Gastrocnemius medialis (tissue), 4 donors: ENCODE measurements around the gene TXNRD1. TPM values are rescaled to one million over a fixed set of nuclear protein-coding genes. Genes with fewer than 3 reads are reported as not detected.

Experiments used
- ATAC-seq, 2 donors: fragments of 150-250 bp; one replicate each; pipeline ENCODE4 v1.9.1; 2016
- DNase-seq, 2 donors: peaks; one replicate each; pipeline ENCODE4 v3.0.0-alpha.2; 2019
- H3K27ac ChIP-seq, 4 donors: fragments of 200-600 bp; sonication (generic); 1 replicate in 1 of 4; 2 replicates in 3 of 4; pipeline ENCODE4 v1.5.1; 2016 to 2018; ENCODE audit warnings: mild to moderate bottlenecking in 2 of 4, moderate library complexity in 1 of 4
- H3K27me3 ChIP-seq, 3 donors: fragments of 200-600 bp; sonication (generic) in 2 of 3; 1 replicate in 1 of 3; 2 replicates in 2 of 3; pipeline versions ENCODE4 v1.5.1 to v1.6.0; 2016 to 2019; ENCODE audit warnings: mild to moderate bottlenecking in 1 of 3, moderate library complexity in 1 of 3
- H3K36me3 ChIP-seq, 2 donors: fragments of 200-600 bp; sonication (generic) in 1 of 2; one replicate each; pipeline ENCODE4 v1.5.1; 2017 to 2018
- H3K4me1 ChIP-seq, 2 donors: fragments of 200-600 bp; sonication (generic) in 1 of 2; one replicate each; pipeline ENCODE4 v1.5.1; 2016 to 2017; ENCODE audit warnings: mild to moderate bottlenecking in 2 of 2
- H3K4me3 ChIP-seq, 4 donors: fragments of 200-600 bp; sonication (generic) in 3 of 4; 1 replicate in 1 of 4; 2 replicates in 3 of 4; pipeline ENCODE4 v1.5.1; 2016 to 2019; ENCODE audit warnings: mild to moderate bottlenecking in 2 of 4
- H3K9me3 ChIP-seq, 3 donors: fragments of 200-600 bp; sonication (generic) in 2 of 3; 1 replicate in 1 of 3; 2 replicates in 2 of 3; pipeline ENCODE4 v1.5.1; 2016 to 2019
- CTCF ChIP-seq, 5 experiments: fragments of 450-650 bp in 3 of 5; fragments of 200-600 bp in 2 of 5; sonication (generic) in 2 of 5; IDR thresholded peaks in 4 of 5; conservative IDR thresholded peaks in 1 of 5; 1 replicate in 4 of 5; 2 replicates in 1 of 5; pipeline ENCODE4 v1.5.1; 2016 to 2019; ENCODE audit warnings: antibody characterized with exemption in 5 of 5, mild to moderate bottlenecking in 3 of 5, moderate library complexity in 3 of 5
- POLR2A ChIP-seq, 2 donors: fragments of 450-650 bp; IDR thresholded peaks; one replicate each; pipeline ENCODE4 v1.6.1; 2017; ENCODE audit warnings: antibody characterized with exemption in 2 of 2, mild to moderate bottlenecking in 2 of 2, moderate library complexity in 2 of 2
- in situ Hi-C, 4 donors: fragments of 200-750 bp; cut with MboI; loops; one replicate each; pipeline versions ENCODE4 v1.15.0 to v1.8.0; 2017; ENCODE audit warnings: low sequenced_read_pairs in 4 of 4
- intact Hi-C: fragments of 100-400 bp; cut with DNase I; formaldehyde crosslinking; loops from one replicate; pipeline ENCODE4 v1.15.1; 2023; ENCODE audit warnings: low total_unique reads
- total RNA-seq, 4 donors: library from RNA; depleted of rRNA; stranded (reverse); fragments of >200 nt; gene quantifications; one replicate each; pipeline versions ENCODE4 v1.1.0 to v1.2.3, GENCODE V29; 2016

TXNRD1 gene
- total RNA-seq, result 100 to 1,000 TPM in 3 of 4 donors, 10 to 100 TPM in 1; 96.6 to 139 (median 118) TPM

GRCh38 chr12:104215638-104216297 lies at the start of gene TXNRD1:
Gene TXNRD1 (plus strand): TSS chr12:104215779. CDS start chr12:104215803, 24 bp downstream.
- peaks cover 10 to 16% of the 10 kb centered on the region in 2 donors for H3K4me1 ChIP-seq
- peak; percentile 58 to 77 for DNase-seq
- ATAC-seq, result peak; percentile 83 to 95
- H3K4me3 ChIP-seq, result peak within 1 kb of the TSS; percentile 67 to 73 (median 70)
- TF ChIP-seq POLR2A (IDR thresholded peaks at IDR 0.05) (no peak), CTCF (IDR thresholded peaks at IDR 0.05 in 4 of 5, conservative IDR thresholded peaks at IDR 0.05 in 1 of 5) (peak; percentile 75 to 91 (median 81))
- H3K27ac ChIP-seq, result peak within 1 kb of the TSS; percentile 57 to 72 (median 64)
- H3K36me3 ChIP-seq, result no peaks in the 10 kb centered on the region
- intact Hi-C loops, result loop anchor here (1.0 to 5.0 kb wide), 3 partner anchors 42 to 143 kb away; partner anchors contain the start of gene EID3
- in situ Hi-C loops, result loop anchor here (10.0 to 25.0 kb wide), 4 partner anchors 69 to 1172 kb away; partner anchors contain the start of gene EID3 (in 1 of the 4)
- no peaks in the 10 kb centered on the region for H3K27me3 ChIP-seq
- H3K9me3 ChIP-seq, result no peaks in the 10 kb centered on the region

GRCh38 chr12:104165801-104166200 lies 49.8 kb upstream of the TXNRD1 start:
- no peaks in the 10 kb centered on the region for H3K36me3 ChIP-seq
- H3K27me3 ChIP-seq, result no peaks in the 10 kb centered on the region
- no peak overlapping the region for H3K4me3 ChIP-seq
- TF ChIP-seq CTCF (IDR thresholded peaks at IDR 0.05 in 4 of 5, conservative IDR thresholded peaks at IDR 0.05 in 1 of 5) (no peak), POLR2A (IDR thresholded peaks at IDR 0.05) (no peak)
- intact Hi-C loops (no loop called here), in situ Hi-C loops (no loop called here)
- H3K4me1 ChIP-seq, result peaks cover 0 to 5% of the 10 kb centered on the region in 2 donors
- H3K9me3 ChIP-seq, result no peaks in the 10 kb centered on the region
- DNase-seq, result no peak
- ATAC-seq, result no peak
- H3K27ac ChIP-seq, result peak overlapping the region in 2 of 4 donors; percentile 43 to 51

- no peaks in the 10 kb centered on the region for H3K9me3 ChIP-seq
- in situ Hi-C loops (no loop called here), intact Hi-C loops (no loop called here)
- H3K27ac ChIP-seq, result peak overlapping the region in 2 of 4 donors; percentile 43 to 51
- TF ChIP-seq CTCF (IDR thresholded peaks at IDR 0.05 in 4 of 5, conservative IDR thresholded peaks at IDR 0.05 in 1 of 5) (no peak), POLR2A (IDR thresholded peaks at IDR 0.05) (no peak)
- DNase-seq (no peak), ATAC-seq (no peak)
- H3K4me1 ChIP-seq, result peaks cover 0 to 5% of the 10 kb centered on the region in 2 donors
- H3K27me3 ChIP-seq, result no peaks in the 10 kb centered on the region
- no peaks in the 10 kb centered on the region for H3K36me3 ChIP-seq
- H3K4me3 ChIP-seq, result no peak overlapping the region
These were observed 49.1 kb upstream of the TXNRD1 start for GRCh38 chr12:104166465-104166864.

- no peak overlapping the region for H3K27ac ChIP-seq
- H3K4me3 ChIP-seq, result no peak overlapping the region
- no peaks in the 10 kb centered on the region for H3K27me3 ChIP-seq
- TF ChIP-seq POLR2A (IDR thresholded peaks at IDR 0.05) (no peak), CTCF (IDR thresholded peaks at IDR 0.05 in 4 of 5, conservative IDR thresholded peaks at IDR 0.05 in 1 of 5) (no peak)
- ATAC-seq (no peak), DNase-seq (no peak)
- no peaks in the 10 kb centered on the region for H3K9me3 ChIP-seq
- H3K4me1 ChIP-seq, result peaks cover 0 to 5% of the 10 kb centered on the region in 2 donors
- intact Hi-C loops (no loop called here), in situ Hi-C loops (no loop called here)
- no peaks in the 10 kb centered on the region for H3K36me3 ChIP-seq
These were observed 47.8 kb upstream of the TXNRD1 start for GRCh38 chr12:104167519-104168458.
